Measurements from ENCODE around the gene IGDCC3.

IGDCC3 gene

DNA sequence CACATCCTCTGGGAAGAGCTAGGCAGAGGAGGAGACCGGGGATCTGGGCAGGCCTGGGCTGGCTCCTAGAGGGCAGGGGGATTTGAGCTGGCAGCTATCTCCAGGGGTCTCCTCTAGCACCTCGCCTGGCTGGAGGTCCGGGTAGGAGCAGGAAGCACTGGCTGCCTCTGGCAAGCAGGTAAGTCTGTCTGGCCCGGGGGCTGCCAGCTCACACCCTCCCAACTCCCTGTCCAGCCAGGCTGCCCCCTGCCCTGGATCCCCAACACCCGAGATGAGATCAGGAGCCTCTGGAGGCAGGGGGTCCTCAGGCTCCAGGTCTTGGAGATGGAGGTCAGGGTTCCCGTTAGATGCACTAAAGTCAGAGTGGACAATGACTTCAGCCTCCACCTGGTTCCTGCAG lies 6.2 kb upstream of the IGDCC3 start:
- TF ChIP-seq, protein P1, sequence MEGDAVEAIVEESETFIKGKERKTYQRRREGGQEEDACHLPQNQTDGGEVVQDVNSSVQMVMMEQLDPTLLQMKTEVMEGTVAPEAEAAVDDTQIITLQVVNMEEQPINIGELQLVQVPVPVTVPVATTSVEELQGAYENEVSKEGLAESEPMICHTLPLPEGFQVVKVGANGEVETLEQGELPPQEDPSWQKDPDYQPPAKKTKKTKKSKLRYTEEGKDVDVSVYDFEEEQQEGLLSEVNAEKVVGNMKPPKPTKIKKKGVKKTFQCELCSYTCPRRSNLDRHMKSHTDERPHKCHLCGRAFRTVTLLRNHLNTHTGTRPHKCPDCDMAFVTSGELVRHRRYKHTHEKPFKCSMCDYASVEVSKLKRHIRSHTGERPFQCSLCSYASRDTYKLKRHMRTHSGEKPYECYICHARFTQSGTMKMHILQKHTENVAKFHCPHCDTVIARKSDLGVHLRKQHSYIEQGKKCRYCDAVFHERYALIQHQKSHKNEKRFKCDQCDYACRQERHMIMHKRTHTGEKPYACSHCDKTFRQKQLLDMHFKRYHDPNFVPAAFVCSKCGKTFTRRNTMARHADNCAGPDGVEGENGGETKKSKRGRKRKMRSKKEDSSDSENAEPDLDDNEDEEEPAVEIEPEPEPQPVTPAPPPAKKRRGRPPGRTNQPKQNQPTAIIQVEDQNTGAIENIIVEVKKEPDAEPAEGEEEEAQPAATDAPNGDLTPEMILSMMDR (IDR thresholded peaks at IDR 0.05) = no peak

DNA sequence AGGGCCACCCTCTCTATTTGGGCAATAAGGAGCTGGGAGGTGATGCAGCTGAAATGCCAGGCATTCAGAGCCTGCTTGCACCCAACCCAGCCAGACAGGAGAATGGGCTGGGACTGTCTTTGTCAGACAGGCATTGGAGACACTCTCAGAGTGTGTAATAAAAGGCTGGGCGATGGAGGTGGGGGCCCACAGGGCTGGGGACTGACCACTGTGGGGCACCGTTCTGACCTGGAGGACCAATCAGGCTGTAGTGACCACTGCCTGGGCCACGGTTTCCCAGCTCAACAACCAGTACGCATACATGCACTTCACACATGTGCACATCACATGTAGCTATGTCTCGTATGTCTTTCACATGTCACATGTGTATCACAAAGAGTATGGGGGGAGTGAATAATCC lies 5.7 kb upstream of the IGDCC3 start:
- TF ChIP-seq, protein P1 (IDR thresholded peaks at IDR 0.05) = no peak

DNA sequence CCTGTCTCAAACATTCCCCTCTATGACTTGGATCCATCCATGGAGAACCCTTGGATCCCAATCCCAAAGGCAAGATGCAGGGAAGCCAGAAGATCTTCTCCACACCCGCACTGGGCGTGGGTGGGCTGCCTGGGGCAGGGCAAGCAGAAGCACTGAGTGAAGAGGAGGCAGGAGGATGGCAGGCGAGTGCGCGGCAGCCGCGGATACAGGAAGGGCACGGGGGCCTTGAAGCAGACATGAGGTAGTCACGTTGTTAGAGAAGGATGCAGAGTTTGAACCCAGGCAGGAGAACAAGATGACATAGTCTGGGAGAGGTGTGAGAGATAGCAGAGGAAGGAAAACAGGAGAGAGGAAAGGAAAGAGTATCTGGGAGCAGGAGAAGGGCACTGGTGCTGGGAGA lies 5.1 kb upstream of the IGDCC3 start:
- TF ChIP-seq, protein P1 (IDR thresholded peaks at IDR 0.05) = no peak

DNA sequence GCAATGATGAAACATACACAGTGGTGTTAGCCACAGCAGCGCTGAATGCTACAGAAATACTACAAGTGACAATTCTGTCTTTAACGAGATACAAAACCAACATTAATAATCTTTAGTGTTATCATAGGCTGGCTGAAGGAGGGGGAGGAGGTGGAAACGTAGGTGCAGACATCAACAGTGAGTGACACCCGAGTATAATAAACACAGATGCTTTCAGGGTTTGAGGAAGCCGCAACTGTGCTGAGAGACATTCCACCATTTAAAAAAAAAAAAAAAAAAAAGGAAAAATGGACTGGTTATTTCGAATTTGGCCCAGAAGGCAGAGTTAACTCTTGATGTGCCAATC lies 4.3 kb upstream of the IGDCC3 start:
- TF ChIP-seq, protein P1 (IDR thresholded peaks at IDR 0.05) = no peak

DNA sequence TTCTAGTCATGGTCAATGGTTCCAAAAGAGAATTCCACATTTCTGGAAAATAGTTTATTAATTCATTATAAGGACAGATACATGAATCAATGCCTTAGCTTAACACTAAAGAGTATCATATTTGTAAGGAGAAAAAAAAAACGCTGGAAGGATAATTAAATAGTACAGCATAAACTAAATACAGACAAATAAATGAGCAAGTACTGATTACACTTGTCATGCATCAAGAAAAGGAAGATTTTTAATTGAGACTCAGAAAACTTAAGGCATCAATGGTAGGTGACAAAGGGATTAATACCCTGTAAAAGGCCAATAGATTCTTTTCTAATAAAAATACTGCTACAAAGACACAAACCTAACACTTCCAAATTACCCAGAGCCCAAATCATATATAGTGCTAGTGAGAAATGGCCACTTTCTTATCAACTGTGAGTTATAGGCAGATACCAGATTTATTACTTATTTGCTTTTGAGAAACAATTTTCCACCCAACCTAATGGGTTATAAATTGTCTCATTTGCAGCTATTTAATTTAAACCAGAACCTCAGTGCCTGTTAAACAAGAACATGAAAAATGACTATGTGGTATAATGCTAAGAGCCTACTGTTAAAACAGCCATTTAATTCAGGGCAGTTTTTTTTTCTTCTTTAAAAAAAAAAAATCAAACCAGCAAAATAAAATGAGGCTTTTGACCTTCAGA lies 3.8 kb upstream of the IGDCC3 start:
- TF ChIP-seq, protein P1 (IDR thresholded peaks at IDR 0.05) = no peak

DNA sequence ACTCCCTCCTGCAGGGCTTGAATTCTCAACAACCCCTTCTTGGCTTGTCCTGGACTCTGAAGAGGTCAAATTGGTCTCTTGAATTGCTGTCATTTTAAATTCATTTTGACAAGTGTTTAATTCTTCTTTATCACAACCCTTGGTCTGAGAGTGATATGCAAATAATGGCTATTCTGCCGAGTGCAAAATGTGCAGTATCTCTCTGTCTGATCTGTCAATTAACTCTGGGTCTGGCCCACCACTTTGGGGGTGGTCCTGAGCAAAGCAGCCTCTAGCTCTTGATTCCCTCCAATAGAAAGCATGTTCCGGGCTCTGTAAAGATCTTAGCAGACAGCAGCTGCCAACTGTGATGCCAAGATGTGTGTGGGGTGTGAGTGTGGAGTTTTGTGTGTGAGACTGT lies 2.2 kb upstream of the IGDCC3 start:
- TF ChIP-seq, protein P1 (IDR thresholded peaks at IDR 0.05) = no peak

DNA sequence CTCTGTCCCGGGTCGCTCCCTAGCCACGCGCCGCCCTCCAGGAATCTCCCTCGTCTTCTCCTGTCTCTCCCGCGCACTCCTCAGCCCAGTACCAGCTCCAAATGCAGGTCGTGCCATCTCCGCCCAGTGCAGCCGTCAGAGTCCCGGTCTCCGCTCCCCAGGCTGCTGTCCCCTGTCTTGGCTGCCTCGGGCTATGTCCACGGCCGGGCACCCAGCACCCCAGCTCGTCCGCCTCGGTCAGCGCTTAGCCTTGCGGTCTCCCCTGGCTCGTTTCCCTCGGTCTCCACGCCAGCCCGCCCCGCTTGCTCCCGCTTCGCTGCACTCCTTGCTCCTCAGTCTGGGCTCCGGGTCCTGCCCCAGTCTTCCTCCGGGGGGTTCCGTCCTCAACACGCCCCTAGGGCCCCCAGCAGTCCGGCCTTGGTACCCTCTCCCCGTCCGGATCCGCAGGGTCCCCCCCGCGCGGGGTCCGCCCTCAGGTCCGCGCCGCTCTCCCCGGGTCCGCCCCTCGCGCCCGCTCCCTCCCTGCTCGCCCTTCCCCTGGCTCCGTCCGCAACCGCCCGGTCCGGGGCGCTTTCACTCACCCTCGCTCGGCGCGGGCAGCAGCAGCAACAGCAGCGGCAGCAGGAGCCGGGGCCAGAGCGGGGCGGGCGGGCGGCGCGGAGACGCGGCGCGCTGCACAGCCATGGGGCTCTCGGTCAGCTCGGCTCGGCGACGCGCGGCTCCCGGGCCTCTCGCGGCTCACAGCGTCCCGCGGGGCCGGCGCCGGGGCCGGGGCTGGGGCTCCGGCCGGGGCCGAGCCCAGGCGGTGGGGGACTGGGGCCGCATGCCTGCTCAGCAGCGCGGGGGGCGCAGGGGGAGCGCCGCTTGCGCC lies 462 bp downstream of the IGDCC3 start:
- TF ChIP-seq, protein P1 (IDR thresholded peaks at IDR 0.05) = no peak
